DOHH2 (cell line): ENCODE measurements around the gene KIRREL2.

ENCODE experiments used
- EZH2phosphoT487 ChIP-seq: fragments of 200-600 bp; sonication (generic); IDR thresholded peaks from 2 replicates; pipeline ENCODE4 v1.6.1; 2017; ENCODE audit warnings: borderline replicate concordance, mild to moderate bottlenecking, antibody characterized with exemption, low read length, moderate library complexity, mixed read lengths
- TF ChIP-seq, protein P1 (sequence below): fragments of 200-600 bp; sonication (generic); IDR thresholded peaks from one replicate; pipeline ENCODE4 v1.5.1; 2014; ENCODE audit warnings: antibody characterized with exemption, mild to moderate bottlenecking, low read depth, low read length; ENCODE audit not compliant: poor library complexity, severe bottlenecking

GRCh38 chr19:35894342-35894741, 37.6 kb downstream of the KIRREL2 start:
- TF ChIP-seq, protein P1, sequence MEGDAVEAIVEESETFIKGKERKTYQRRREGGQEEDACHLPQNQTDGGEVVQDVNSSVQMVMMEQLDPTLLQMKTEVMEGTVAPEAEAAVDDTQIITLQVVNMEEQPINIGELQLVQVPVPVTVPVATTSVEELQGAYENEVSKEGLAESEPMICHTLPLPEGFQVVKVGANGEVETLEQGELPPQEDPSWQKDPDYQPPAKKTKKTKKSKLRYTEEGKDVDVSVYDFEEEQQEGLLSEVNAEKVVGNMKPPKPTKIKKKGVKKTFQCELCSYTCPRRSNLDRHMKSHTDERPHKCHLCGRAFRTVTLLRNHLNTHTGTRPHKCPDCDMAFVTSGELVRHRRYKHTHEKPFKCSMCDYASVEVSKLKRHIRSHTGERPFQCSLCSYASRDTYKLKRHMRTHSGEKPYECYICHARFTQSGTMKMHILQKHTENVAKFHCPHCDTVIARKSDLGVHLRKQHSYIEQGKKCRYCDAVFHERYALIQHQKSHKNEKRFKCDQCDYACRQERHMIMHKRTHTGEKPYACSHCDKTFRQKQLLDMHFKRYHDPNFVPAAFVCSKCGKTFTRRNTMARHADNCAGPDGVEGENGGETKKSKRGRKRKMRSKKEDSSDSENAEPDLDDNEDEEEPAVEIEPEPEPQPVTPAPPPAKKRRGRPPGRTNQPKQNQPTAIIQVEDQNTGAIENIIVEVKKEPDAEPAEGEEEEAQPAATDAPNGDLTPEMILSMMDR = no peak
- no peak for TF ChIP-seq EZH2phosphoT487
